NCI-H2227 (cell line): ENCODE measurements around the gene SLC38A10.
"Not testable (repeated sequence)": the region's sequence is repeated elsewhere in the genome, so short reads cannot be mapped to it uniquely, and the experiment has no call there.

Experiments
- DNase-seq: peaks from one replicate; lab custom pipeline; 2025; ENCODE audit not compliant: unreplicated experiment; lab: John Stamatoyannopoulos, UW

SLC38A10 gene

GRCh38 chr17:81312624-81313325 is 17.7 kb upstream of the SLC38A10 start:
- DNase-seq, result no peak

- no peak for DNase-seq
These were observed 16.8 kb upstream of the SLC38A10 start for GRCh38 chr17:81311946-81312345.

- DNase-seq, result no peak
These were observed 15.9 kb upstream of the SLC38A10 start for GRCh38 chr17:81310949-81311550.

- no peak for DNase-seq
These were observed 15.0 kb upstream of the SLC38A10 start for GRCh38 chr17:81309859-81310839.

GRCh38 chr17:81309140-81309858 is 14.2 kb upstream of the SLC38A10 start:
- peak; percentile 29 for DNase-seq

- DNase-seq, result not testable (repeated sequence)
These were observed 13.7 kb upstream of the SLC38A10 start for GRCh38 chr17:81308784-81309139.

GRCh38 chr17:81307636-81308560 is 12.8 kb upstream of the SLC38A10 start:
- DNase-seq, result no peak

- DNase-seq, result no peak
These were observed 11.9 kb upstream of the SLC38A10 start for GRCh38 chr17:81306898-81307510.

- DNase-seq, result no peak
These were observed 11.4 kb upstream of the SLC38A10 start for GRCh38 chr17:81306491-81306890.

GRCh38 chr17:81305051-81305630 is 10.0 kb upstream of the SLC38A10 start:
- DNase-seq, result no peak

GRCh38 chr17:81304196-81305015 is 9.3 kb upstream of the SLC38A10 start:
- no peak for DNase-seq

- no peak for DNase-seq
These were observed 8.3 kb upstream of the SLC38A10 start for GRCh38 chr17:81303385-81303784.

- DNase-seq, result no peak
These were observed 7.8 kb upstream of the SLC38A10 start for GRCh38 chr17:81302861-81303333.

GRCh38 chr17:81302324-81302723 is 7.2 kb upstream of the SLC38A10 start:
- no peak for DNase-seq

GRCh38 chr17:81301195-81302144 is 6.4 kb upstream of the SLC38A10 start:
- DNase-seq, result no peak

GRCh38 chr17:81300586-81301155 is 5.6 kb upstream of the SLC38A10 start:
- no peak for DNase-seq
